Uterus (tissue), 4 donors: ENCODE measurements around the gene DLG1. TPM values are rescaled to one million over a fixed set of nuclear protein-coding genes. Genes with fewer than 3 reads are reported as not detected.

Source experiments
- DNase-seq, 2 donors: peaks; one replicate each; pipeline ENCODE4 v3.0.0-alpha.2; 2019 to 2020
- H3K27ac ChIP-seq, 2 donors: fragments of 200-600 bp; sonication (generic); 1 replicate in 1 of 2; 2 replicates in 1 of 2; pipeline ENCODE4 v1.5.1; 2016 to 2018
- H3K27me3 ChIP-seq, 2 donors: fragments of 200-600 bp; sonication (generic); one replicate each; pipeline ENCODE4 v1.5.1; 2018 to 2019; ENCODE audit warnings: control low read depth in 1 of 2
- H3K36me3 ChIP-seq, 2 donors: fragments of 200-600 bp; sonication (generic); one replicate each; pipeline ENCODE4 v1.5.1; 2019; ENCODE audit warnings: control low read depth in 1 of 2
- H3K4me1 ChIP-seq, 2 donors: fragments of 200-600 bp; sonication (generic); one replicate each; pipeline ENCODE4 v1.5.1; 2018 to 2019; ENCODE audit warnings: control low read depth in 1 of 2
- H3K4me3 ChIP-seq, 2 donors: fragments of 200-600 bp; sonication (generic); 1 replicate in 1 of 2; 2 replicates in 1 of 2; pipeline ENCODE4 v1.5.1; 2018 to 2019; ENCODE audit warnings: mild to moderate bottlenecking in 1 of 2
- H3K9me3 ChIP-seq, 2 donors: fragments of 200-600 bp; sonication (generic); one replicate each; pipeline ENCODE4 v1.5.1; 2019; ENCODE audit warnings: control low read depth in 1 of 2
- CTCF ChIP-seq, 4 experiments: fragments of 200-600 bp in 2 of 4; fragments of 450-650 bp in 2 of 4; sonication (generic) in 2 of 4; IDR thresholded peaks; one replicate each; pipeline ENCODE4 v1.5.1; 2016 to 2019; ENCODE audit warnings: antibody characterized with exemption in 4 of 4, mild to moderate bottlenecking in 2 of 4, moderate library complexity in 1 of 4
- POLR2A ChIP-seq, 2 donors: fragments of 450-650 bp; IDR thresholded peaks; one replicate each; pipeline ENCODE4 v1.6.1; 2016; ENCODE audit warnings: antibody characterized with exemption in 2 of 2, mild to moderate bottlenecking in 1 of 2, moderate library complexity in 1 of 2
- intact Hi-C: fragments of 100-400 bp; cut with DNase I; formaldehyde crosslinking; loops from one replicate; pipeline ENCODE4 v1.15.1; 2023; ENCODE audit warnings: low total_unique reads
- total RNA-seq, 4 donors: library from RNA; depleted of rRNA in 3 of 4; stranded (reverse); fragments of >200 nt in 3 of 4; gene quantifications; one replicate each; pipeline versions ENCODE4 v1.1.0 to v1.2.4, GENCODE V29; 2014 to 2023
- donor health status: DM: yes; HTN: yes; CAD: no.

The DLG1 gene
- total RNA-seq, 4 donors from 2014 or later: 24.1 to 139 (median 82.9) TPM

- TF ChIP-seq POLR2A (IDR thresholded peaks at IDR 0.05): no peak
- TF ChIP-seq CTCF (IDR thresholded peaks at IDR 0.05): peak; percentile 51 to 69 (median 62)
- H3K36me3 ChIP-seq: no peaks in the 10 kb centered on the region
- DNase-seq: peak in 1 of 2 donors; percentile 32
Measured at GRCh38 chr3:197256836-197257444, 41.5 kb downstream of the DLG1 start.

GRCh38 chr3:197256104-197256503 lies 42.3 kb downstream of the DLG1 start:
- intact Hi-C loops: no loop called here
- Histone ChIP-seq H3K9me3 (no peaks in the 10 kb centered on the region), H3K4me3 (no peak overlapping the region), H3K27me3 (no peaks in the 10 kb centered on the region), H3K36me3 (no peaks in the 10 kb centered on the region), H3K27ac (no peak overlapping the region), H3K4me1 (no peaks in the 10 kb centered on the region)
- no peak for TF ChIP-seq POLR2A (IDR thresholded peaks at IDR 0.05)
- no peak for TF ChIP-seq CTCF (IDR thresholded peaks at IDR 0.05)
- no peak for DNase-seq

More at GRCh38 chr3:197256836-197257444, 41.5 kb downstream of the DLG1 start:
- no peaks in the 10 kb centered on the region for H3K4me1 ChIP-seq
- intact Hi-C loops: no loop called here
- no peaks in the 10 kb centered on the region for H3K9me3 ChIP-seq
- no peaks in the 10 kb centered on the region for H3K27me3 ChIP-seq
- no peak overlapping the region for H3K4me3 ChIP-seq
- H3K27ac ChIP-seq: no peak overlapping the region

- no peak overlapping the region for H3K27ac ChIP-seq
- H3K4me1 ChIP-seq: no peaks in the 10 kb centered on the region
- no peak overlapping the region for H3K4me3 ChIP-seq
- peaks cover 0 to 6% of the 10 kb centered on the region in 2 donors for H3K9me3 ChIP-seq
- no peaks in the 10 kb centered on the region for H3K27me3 ChIP-seq
- intact Hi-C loops: no loop called here
- DNase-seq: no peak
- TF ChIP-seq POLR2A (IDR thresholded peaks at IDR 0.05): no peak
- no peak for TF ChIP-seq CTCF (IDR thresholded peaks at IDR 0.05)
- no peaks in the 10 kb centered on the region for H3K36me3 ChIP-seq
Measured at GRCh38 chr3:197253238-197253947, 45.0 kb downstream of the DLG1 start.

- Histone ChIP-seq H3K27me3 (no peaks in the 10 kb centered on the region), H3K4me1 (no peaks in the 10 kb centered on the region), H3K9me3 (peaks cover 0 to 6% of the 10 kb centered on the region in 2 donors), H3K27ac (no peak overlapping the region), H3K36me3 (no peaks in the 10 kb centered on the region), H3K4me3 (no peak overlapping the region)
- intact Hi-C loops: no loop called here
- DNase-seq: no peak
- TF ChIP-seq POLR2A (IDR thresholded peaks at IDR 0.05) (no peak), CTCF (IDR thresholded peaks at IDR 0.05) (no peak)
Measured at GRCh38 chr3:197249542-197249941, 48.9 kb downstream of the DLG1 start.

- Histone ChIP-seq H3K27me3 (no peaks in the 10 kb centered on the region), H3K27ac (no peak overlapping the region), H3K9me3 (peaks cover 0 to 6% of the 10 kb centered on the region in 2 donors), H3K4me1 (no peaks in the 10 kb centered on the region), H3K36me3 (no peaks in the 10 kb centered on the region), H3K4me3 (no peak overlapping the region)
- DNase-seq: no peak
- TF ChIP-seq POLR2A (IDR thresholded peaks at IDR 0.05) (no peak), CTCF (IDR thresholded peaks at IDR 0.05) (no peak)
- intact Hi-C loops: no loop called here
Measured at GRCh38 chr3:197248341-197248740, 50.1 kb downstream of the DLG1 start.
